GM12873 (cell line): ENCODE measurements around the gene MYH4.

ENCODE experiments used
- TF ChIP-seq, protein P1 (sequence below): IDR thresholded peaks from 2 replicates; pipeline ENCODE4 v1.5.1; 2012; ENCODE audit warnings: low read depth, mild to moderate bottlenecking, moderate library complexity, low read length, control low read depth; ENCODE audit not compliant: insufficient read depth; ENCODE audit errors: missing control alignments

The MYH4 gene

DNA sequence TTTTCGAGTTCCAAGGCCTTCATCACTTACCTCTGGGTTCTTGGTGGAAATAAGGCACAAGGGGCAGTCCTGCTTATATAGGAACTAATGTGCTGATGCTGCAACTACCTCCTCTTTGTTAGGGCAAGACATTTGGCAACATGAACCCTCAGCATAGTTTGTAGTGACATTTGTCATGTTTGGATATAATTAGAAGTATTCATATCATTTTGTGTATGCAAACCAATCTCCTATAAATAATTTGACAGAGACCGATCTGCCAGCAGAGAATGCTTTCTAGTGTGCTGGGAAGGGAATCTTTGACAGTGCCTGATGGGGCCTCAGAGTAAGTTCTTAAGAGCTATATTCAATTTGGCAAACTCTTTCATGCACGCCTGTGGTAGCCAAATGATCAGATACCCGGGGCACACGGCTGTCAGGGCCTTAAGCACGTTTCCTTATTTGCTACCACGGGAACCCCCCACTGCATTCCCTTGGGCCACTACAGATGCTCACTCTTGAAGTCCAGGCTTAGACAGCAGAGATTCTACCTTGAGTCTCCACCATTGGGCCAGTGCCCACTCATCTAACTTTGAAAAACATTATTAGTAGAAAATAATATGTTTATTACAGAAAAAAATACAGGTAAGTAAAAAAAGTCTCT, 47.3 kb downstream of the MYH4 start, which contains the start of gene MYH8:
TSS of gene MYH8 (minus strand) at position 51 of the 643 bp plus-strand sequence. CDS start 1,723 bp downstream, outside the sequence.
- TF ChIP-seq, protein P1, sequence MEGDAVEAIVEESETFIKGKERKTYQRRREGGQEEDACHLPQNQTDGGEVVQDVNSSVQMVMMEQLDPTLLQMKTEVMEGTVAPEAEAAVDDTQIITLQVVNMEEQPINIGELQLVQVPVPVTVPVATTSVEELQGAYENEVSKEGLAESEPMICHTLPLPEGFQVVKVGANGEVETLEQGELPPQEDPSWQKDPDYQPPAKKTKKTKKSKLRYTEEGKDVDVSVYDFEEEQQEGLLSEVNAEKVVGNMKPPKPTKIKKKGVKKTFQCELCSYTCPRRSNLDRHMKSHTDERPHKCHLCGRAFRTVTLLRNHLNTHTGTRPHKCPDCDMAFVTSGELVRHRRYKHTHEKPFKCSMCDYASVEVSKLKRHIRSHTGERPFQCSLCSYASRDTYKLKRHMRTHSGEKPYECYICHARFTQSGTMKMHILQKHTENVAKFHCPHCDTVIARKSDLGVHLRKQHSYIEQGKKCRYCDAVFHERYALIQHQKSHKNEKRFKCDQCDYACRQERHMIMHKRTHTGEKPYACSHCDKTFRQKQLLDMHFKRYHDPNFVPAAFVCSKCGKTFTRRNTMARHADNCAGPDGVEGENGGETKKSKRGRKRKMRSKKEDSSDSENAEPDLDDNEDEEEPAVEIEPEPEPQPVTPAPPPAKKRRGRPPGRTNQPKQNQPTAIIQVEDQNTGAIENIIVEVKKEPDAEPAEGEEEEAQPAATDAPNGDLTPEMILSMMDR, result no peak

DNA sequence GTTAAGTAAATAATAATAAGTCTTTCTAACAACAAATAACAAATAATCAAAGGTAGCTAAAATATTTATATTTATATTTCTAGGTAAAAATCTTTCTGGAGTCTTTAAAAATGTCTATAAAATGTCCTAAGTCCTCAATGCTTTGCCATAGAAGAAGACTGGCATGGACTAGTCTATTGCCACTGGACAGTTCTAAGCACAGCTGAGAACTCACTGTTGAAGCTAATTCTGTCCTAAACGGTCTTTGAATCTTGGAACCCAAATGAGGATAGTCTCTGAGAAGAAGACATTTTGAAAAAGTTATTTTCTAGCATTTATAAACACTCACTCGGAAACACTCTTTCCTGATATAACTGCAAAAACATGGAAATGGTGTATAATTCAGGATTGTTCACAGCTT, 48.1 kb downstream of the MYH4 start:
- TF ChIP-seq, protein P1, result no peak

DNA sequence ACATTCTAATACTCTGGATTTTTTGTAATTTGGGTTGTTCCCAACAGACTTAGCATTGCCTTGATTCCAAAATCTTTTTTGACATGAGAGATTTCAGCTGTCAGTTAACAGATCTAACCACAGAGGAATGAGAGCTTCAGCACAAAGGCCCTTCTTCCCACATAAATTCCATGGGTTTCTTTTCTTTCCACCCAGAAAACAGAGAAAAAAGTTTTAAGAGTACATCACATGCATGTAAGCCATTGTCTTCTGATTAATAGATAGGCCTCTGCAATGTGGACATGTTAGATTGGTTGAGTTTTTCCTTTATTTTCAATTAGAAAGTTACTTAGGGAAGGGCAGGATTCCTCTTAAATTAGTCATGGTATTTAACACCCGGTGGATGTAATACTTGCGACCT, 48.5 kb downstream of the MYH4 start:
- TF ChIP-seq, protein P1, result no peak

DNA sequence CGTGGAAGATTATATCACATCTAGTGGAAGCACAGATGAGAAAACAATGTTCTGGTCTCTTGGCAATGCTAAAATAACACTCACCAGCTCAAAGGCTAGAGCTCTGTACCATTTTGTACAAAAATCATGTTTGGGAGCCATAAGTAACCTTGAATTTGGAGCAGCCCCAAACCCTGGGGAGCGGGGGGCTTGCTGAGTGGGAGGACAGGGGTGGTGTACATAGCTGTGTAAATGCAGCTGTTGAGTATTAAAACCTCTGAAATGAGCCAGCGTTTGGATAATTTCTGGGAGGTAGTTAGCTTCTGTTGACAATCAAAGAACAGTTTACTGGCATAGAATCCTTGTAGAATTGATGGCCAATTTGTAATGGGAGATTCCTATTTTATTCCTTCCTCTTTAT, 51.9 kb downstream of the MYH4 start:
- TF ChIP-seq, protein P1, result no peak

DNA sequence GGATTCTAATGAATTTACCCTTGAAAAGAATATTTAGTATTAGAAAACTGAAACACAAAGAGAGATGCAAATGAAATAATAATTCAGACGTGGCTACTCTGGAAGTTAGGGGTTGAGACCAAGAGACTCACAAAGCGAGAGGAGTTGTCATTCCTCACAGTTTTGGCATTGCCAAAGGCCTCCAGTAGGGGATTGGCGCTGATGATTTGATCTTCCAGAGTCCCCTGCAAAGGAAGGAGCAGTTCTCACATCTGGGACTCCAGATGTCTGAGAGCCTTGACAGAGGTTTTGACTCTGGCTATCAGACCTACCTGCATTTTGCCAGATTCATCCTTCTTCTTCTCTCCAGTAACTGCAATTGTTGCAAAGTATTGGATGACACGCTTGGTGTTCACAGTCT, 54.2 kb downstream of the MYH4 start:
- TF ChIP-seq, protein P1, result no peak

DNA sequence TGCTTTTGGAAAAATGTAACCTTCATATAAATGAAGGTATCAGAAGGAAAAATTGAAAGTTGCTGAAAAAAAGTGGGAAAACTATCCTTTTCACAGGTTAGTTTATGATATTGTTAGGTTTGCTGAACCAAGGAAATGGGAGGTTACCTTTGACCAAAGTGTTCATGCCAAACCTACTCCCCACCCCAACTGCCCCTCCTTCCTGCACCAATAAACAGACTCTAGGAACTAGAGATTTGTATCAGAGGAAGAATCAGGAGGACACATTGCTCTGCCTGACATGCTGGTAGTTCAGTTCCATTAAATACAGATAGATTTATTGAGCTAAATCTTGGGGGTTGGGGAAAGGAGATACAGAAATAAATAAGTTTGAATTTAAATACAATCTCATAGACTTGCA, 65.8 kb downstream of the MYH4 start:
- TF ChIP-seq, protein P1, result no peak

DNA sequence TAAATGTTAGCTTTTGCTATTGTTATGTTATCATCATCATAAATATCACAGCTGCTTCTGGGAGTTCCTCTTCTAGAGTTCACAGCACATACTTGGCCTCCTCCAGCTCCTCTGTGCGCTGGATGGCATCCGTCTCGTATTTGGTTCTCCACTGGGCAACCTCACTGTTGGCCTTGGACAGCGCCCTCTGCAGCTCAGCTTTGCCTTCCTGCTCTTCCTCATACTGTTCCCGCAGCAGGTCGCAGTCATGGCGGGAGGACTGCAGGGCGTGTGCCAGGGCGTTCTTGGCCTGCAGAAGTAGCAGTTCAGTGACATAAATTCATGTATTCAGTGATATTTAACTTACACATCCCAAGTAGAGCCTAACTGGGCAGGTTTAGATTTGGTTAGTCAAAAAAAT, 71.0 kb downstream of the MYH4 start:
- TF ChIP-seq, protein P1, result no peak
